T follicular helper cell (primary cell): ENCODE results near the gene SP140L.
"Not testable (repeated sequence)": the region's sequence is repeated elsewhere in the genome, so short reads cannot be mapped to it uniquely, and the experiment has no call there.

Source experiments
- DNase-seq: peaks from one replicate; pipeline ENCODE4 v3.0.0-alpha.2; 2020; ENCODE audit warnings: low read depth

Gene SP140L

GRCh38 chr2:230323385-230324106 is 3.4 kb upstream of the SP140L start:
- no peak for DNase-seq

- no peak for DNase-seq
These were observed 2.5 kb upstream of the SP140L start for GRCh38 chr2:230324503-230324902.

DNA sequence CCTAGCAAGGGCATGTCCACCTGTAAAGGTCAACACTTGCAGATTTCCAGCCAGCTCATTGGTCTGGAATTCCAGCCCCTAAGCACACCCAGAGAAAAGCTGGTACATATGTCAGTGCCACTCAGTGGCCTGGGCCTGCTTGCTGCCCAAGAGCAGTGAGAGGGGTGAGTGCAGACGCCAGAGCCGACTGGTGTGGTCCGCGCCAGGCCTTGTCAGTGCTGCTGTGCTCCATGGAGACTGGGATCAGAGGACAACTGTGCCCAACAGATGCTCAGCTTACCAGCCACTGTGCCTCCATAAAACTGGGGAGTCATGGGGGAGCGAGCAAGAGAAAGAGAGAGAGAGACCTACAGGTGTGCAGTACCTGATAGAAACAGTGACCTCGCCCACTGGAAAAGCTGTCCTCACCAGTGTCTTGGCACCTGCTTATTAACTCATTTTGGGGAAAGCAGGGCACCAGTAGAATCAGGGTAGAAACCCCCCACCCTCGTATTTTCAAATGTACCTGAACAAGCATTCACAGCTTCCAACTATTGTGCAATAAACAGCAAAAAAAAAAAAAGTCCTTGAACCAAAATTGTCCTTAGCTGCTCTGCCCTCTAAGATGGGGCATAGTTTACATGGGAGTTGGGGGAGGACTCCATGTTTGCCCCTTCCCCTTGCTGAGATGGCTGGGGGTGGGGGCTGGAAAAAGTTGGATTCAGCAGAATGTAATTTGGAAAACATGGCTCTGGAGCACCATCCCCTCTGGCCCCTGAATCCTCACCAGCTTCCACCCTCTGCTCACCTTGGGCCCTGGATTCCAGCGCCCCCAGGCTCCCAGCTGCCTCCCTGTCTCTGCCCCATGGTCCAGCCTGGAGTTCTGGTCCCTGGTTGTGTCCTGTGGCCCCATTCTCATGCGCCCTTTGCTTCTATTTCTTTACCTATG is 1.4 kb upstream of the SP140L start:
- DNase-seq, result no peak

DNA sequence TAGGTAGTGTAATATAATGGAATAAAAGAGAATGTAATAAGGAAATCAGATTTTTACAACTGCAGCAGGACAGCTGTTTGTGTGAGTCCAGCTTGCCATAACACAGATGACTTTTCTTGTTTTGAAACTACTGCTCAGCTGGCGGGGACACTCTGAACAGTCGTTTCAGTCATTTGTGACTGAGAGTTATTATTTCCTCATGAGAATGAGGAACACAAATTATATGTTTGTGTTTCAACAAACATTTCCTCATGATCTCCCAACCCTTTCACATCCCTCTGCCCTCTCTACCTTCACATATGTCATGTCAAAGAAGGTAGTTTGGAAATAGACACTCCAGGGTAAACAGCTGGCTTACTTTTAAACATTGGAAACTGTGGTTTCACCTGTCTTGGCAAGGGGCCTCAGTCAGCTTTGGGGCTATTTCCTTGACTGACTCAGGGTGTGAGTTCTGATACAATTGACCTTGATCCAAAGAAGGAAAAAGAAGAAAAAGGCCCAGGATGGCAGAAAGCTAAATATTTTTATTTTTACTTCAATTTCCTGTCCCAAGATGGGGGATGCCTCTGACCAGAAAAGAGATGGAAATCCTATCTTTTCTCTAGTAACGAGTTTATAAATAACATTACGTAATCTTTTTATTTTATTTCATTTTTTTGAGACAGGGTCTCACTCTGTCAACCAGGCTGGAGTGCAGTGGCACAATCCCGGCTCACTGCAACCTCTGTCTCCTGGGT is 593 bp downstream of the SP140L start:
- DNase-seq, result no peak

- no peak for DNase-seq
These were observed 1.1 kb downstream of the SP140L start for GRCh38 chr2:230328155-230328458.

- DNase-seq, result no peak
These were observed 3.1 kb downstream of the SP140L start for GRCh38 chr2:230329946-230330605.

DNA sequence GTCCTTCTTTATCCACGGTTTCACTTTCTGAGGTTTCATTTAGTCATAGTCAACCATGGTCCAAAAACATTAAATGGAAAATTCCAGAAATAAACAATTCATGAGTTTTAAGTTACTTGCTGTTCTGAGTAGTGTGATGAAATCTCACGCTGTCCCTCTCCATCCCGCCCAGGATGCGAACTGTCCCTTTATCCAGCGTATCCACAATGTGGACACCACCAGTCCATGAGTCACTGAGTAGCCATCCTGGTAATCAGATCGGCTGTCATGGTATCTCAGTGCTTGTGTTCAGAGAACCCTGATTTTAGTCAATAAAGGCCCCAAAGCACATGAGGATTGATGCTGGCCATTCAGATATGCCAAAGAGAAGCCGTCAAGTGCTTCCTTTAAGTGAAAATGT is 3.7 kb downstream of the SP140L start:
- no peak for DNase-seq

DNA sequence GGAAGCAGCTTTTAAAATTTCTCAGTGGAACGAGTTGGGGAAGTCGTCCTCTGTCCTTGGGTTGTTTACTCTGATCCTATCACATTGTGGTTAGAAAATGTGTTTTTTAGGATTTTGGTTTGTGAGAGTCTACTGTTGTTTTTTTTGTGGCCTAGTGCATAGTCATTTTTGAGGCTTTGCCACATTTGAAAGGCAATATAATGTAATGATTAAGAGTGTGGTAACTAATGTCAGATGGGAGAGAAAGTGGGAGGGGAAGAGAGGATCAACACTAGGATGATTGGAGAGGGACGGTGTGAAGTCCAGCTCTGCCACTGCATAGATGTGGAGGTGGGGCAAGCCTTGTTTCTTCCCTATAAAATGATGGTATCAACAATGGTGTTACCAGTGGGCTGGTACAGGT is 8.5 kb downstream of the SP140L start:
- no peak for DNase-seq

DNA sequence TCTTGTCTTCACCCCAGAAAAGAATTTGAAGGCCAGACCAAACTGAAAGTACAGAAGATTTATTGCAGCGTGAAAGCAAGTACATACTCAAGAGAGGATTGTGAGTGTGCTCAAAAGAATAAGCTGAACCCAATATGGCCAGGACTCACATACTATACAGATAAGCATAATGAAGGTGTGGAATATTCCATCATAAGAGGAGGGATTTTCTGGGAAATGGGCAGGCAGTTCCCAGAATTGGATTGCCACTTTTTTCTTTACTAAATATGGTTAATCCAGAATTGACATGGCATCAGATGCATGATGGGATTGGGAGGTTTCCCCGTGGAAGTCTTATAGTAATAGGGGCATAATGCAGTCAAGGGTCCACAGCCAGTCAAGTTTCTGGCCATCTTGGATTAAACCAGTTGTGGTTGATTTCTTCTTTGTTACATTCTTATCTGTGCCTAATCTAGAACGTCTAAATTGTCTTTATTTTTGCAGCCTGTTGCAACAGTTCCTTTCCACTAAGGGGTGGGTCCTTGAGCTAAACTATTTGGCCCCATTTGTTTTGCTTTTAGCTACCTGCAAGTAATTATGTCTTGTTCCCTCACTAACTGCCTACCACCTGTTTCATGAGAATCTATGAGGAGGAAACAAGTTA is 9.0 kb downstream of the SP140L start:
- no peak for DNase-seq

- DNase-seq, result peak; percentile 19
These were observed 15.0 kb downstream of the SP140L start for GRCh38 chr2:230341936-230342528.

GRCh38 chr2:230343041-230343624 is 16.1 kb downstream of the SP140L start:
- not testable (repeated sequence) for DNase-seq

- no peak for DNase-seq
These were observed 16.8 kb downstream of the SP140L start for GRCh38 chr2:230343747-230344146.

- DNase-seq, result no peak
These were observed 19.5 kb downstream of the SP140L start for GRCh38 chr2:230346465-230346864.

DNA sequence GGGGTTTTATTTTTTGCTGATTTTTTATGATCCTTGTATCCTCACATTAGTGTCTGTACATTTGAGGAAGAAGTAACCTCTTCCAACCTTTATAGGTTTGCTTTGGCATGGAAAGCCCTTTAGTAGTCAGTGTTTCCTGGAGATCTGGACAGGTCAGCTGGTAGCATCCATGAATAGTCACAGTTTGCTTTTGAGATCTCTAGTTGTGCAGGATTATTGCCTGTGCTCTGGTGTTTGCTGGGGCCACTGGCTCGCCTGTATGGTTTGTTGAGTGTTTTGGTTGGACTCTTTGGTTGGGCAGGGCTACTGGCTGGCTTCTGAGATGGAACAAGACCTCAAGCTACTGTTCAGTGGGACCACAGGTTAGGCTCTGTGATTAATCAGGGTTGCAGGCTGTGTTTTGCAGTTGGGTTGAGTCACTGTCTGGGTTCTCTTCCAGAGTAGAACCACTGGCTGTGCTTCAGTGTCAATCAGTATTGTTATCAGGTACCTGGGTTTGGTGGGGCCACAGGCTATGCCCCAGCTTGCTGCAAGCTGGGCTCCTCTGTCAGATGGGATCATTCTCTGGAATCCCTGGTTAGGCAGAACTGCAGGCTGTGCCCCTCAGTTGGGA is 20.0 kb downstream of the SP140L start:
- DNase-seq, result no peak

DNA sequence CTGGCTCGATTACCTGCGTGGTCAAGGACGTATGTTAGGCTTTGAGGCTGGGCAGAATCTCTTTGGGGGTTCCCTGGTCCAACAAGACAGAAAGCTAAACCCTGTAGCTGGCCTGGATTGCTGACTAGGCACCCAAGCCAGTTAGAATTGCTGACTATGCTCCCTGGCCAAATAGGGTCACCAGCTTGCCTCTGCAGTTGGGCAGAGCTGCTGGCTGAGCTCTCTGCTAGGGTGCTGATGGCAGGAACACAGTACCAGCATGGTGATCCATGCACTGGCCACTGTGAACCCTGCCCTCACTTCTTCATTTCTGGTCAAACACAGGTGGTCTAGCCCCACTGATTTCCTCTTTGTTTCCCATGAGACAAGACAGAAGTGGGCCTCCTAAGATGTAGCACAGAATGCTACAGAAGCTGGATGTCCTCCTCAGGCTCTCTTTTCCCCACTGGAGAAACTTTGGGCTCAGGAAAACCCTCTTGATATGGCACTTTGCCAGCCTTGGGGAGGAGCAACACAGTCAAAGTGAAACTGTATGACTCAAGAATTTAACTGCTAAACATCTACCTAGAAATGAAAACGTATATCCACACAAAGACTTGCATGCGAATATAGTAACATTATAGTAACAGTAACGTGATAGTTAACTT is 20.8 kb downstream of the SP140L start:
- no peak for DNase-seq

- no peak for DNase-seq
These were observed 21.8 kb downstream of the SP140L start for GRCh38 chr2:230348787-230349186.

- no peak for DNase-seq
These were observed 29.1 kb downstream of the SP140L start for GRCh38 chr2:230356084-230356483.

DNA sequence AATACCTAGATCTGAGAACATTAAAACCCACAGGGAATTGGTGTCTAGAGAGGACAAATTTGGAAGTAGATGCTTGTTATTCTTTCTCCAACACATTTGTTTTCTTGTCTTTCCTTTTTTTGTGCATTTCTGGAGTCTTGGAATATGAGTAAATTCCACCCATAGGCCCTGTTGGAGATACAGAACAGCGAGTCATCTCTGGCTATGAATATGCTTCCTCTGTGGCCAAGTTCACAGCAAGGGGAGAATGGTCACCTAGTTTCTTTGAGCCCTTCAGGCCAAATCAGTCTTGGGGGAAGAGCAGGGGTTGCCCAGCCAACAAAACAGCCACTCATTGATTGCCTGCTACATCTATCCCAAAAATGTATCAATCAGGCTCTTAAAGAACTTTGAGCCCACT is 31.3 kb downstream of the SP140L start:
- no peak for DNase-seq

DNA sequence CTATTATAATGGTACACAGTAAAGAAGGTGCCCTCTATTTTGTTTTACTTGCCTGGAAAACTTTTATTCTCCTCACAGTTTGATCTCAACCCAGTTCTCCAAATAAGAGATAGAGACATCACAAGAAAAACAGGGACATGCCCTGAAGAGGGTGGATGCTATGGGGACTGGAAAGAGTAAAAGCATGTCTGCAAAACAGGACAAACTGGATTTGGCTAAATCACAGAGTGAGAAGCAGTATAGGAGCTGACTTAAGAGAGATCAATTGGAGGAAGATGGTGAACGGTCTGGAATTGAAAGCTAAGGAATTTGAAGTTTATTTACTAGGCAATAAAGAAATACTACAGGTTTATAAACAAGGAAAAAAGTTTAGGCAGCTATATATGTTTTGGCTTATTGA is 33.0 kb downstream of the SP140L start:
- DNase-seq, result no peak
